PC-9 (cell line): Measurements from ENCODE around the gene LXN.

Source experiments
- EZH2 ChIP-seq: fragments of 200-600 bp; sonication (generic); IDR thresholded peaks from 2 replicates; pipeline ENCODE4 v1.8.0; 2017; ENCODE audit warnings: antibody characterized with exemption, low read depth
- TF ChIP-seq, protein P1 (sequence below): fragments of 200-600 bp; sonication (generic); conservative IDR thresholded peaks from 2 replicates; pipeline ENCODE4 v1.6.1; 2017; ENCODE audit warnings: mixed run types, antibody characterized with exemption, mild to moderate bottlenecking, moderate library complexity

DNA sequence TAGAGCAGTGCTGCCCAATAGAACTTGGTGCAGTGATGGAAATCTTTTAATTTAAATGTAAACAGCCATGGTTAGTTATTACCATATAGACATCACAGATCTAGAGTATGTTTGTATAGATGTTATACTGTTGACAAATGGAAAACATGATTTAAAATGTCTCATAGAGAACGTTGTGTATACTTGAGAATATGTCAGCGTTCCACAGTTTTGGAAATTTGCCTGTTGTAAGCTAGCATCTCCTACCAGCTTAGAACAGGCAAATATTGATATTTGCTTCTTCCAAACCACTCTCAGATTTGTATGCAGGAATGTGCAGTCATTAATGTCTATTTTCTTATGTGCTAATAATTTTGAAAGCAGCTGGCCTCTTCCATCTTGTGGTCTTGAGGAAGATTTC, 8.4 kb upstream of the LXN start:
- TF ChIP-seq, protein P1, sequence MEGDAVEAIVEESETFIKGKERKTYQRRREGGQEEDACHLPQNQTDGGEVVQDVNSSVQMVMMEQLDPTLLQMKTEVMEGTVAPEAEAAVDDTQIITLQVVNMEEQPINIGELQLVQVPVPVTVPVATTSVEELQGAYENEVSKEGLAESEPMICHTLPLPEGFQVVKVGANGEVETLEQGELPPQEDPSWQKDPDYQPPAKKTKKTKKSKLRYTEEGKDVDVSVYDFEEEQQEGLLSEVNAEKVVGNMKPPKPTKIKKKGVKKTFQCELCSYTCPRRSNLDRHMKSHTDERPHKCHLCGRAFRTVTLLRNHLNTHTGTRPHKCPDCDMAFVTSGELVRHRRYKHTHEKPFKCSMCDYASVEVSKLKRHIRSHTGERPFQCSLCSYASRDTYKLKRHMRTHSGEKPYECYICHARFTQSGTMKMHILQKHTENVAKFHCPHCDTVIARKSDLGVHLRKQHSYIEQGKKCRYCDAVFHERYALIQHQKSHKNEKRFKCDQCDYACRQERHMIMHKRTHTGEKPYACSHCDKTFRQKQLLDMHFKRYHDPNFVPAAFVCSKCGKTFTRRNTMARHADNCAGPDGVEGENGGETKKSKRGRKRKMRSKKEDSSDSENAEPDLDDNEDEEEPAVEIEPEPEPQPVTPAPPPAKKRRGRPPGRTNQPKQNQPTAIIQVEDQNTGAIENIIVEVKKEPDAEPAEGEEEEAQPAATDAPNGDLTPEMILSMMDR = no peak
- TF ChIP-seq EZH2 = no peak
